Endothelial cell of hepatic sinusoid (primary cell): ENCODE measurements around the gene AAMDC.
"Not testable (repeated sequence)": the region's sequence is repeated elsewhere in the genome, so short reads cannot be mapped to it uniquely, and the experiment has no call there.

Source experiments
- in situ Hi-C: cut with HindIII; loops from 2 replicates; pipeline ENCODE4 v1.10.0; 2017; ENCODE audit warnings: low sequenced_read_pairs

Gene AAMDC

GRCh38 chr11:77819921-77820564 is 901 bp upstream of the AAMDC start:
- in situ Hi-C loops = no loop called here

GRCh38 chr11:77821349-77821851 is 456 bp downstream of the AAMDC start:
- in situ Hi-C loops = no loop called here

- in situ Hi-C loops = not testable (repeated sequence)
These were observed 1.2 kb downstream of the AAMDC start for GRCh38 chr11:77822126-77822525.

- in situ Hi-C loops = no loop called here
These were observed 2.8 kb downstream of the AAMDC start for GRCh38 chr11:77823775-77824174.

GRCh38 chr11:77828926-77829325 is 8.0 kb downstream of the AAMDC start:
- in situ Hi-C loops = no loop called here

- in situ Hi-C loops = no loop called here
These were observed 12.4 kb downstream of the AAMDC start for GRCh38 chr11:77833302-77833701.

- in situ Hi-C loops = no loop called here
These were observed 21.6 kb downstream of the AAMDC start for GRCh38 chr11:77842441-77843121.

- in situ Hi-C loops = not testable (repeated sequence)
These were observed 22.8 kb downstream of the AAMDC start for GRCh38 chr11:77843700-77844099.

GRCh38 chr11:77851503-77851902 is 30.6 kb downstream of the AAMDC start:
- in situ Hi-C loops = no loop called here

GRCh38 chr11:77854838-77855237 is 33.9 kb downstream of the AAMDC start:
- in situ Hi-C loops = no loop called here

- in situ Hi-C loops = not testable (repeated sequence)
These were observed 37.0 kb downstream of the AAMDC start for GRCh38 chr11:77857906-77858457.

GRCh38 chr11:77861444-77861843 is 40.5 kb downstream of the AAMDC start:
- in situ Hi-C loops = not testable (repeated sequence)

GRCh38 chr11:77865805-77866204 is 44.9 kb downstream of the AAMDC start:
- in situ Hi-C loops = no loop called here

GRCh38 chr11:77866336-77866735 is 45.4 kb downstream of the AAMDC start:
- in situ Hi-C loops = no loop called here

GRCh38 chr11:77868744-77869143 is 47.8 kb downstream of the AAMDC start:
- in situ Hi-C loops = no loop called here

- in situ Hi-C loops = no loop called here
These were observed 50.9 kb downstream of the AAMDC start for GRCh38 chr11:77871855-77872254.

GRCh38 chr11:77873345-77873744 is 52.4 kb downstream of the AAMDC start:
- in situ Hi-C loops = no loop called here

GRCh38 chr11:77874206-77874605 is 53.3 kb downstream of the AAMDC start:
- in situ Hi-C loops = no loop called here

GRCh38 chr11:77876045-77876444 is 55.1 kb downstream of the AAMDC start:
- in situ Hi-C loops = no loop called here

- in situ Hi-C loops = not testable (repeated sequence)
These were observed 57.3 kb downstream of the AAMDC start for GRCh38 chr11:77878247-77878646.

- in situ Hi-C loops = no loop called here
These were observed 58.3 kb downstream of the AAMDC start for GRCh38 chr11:77879218-77879617.

GRCh38 chr11:77882396-77882795 is 61.5 kb downstream of the AAMDC start:
- in situ Hi-C loops = loop anchor here (5.0 kb wide), 2 partner anchors 95 to 105 kb away; no protein-coding TSS in a partner anchor
